Progenitor cell of endocrine pancreas (in vitro differentiated cells): ENCODE data around the gene NOVA2. TPM values are rescaled to one million over a fixed set of nuclear protein-coding genes. Genes with fewer than 3 reads are reported as not detected.

Experiments
- DNase-seq: peaks from one replicate; pipeline ENCODE4 v3.0.0; 2021; ENCODE audit warnings: low spot score; ENCODE audit not compliant: unreplicated experiment
- H3K27ac Mint-ChIP-seq: 2 replicates; pipeline ENCODE4 v1.8.0; 2021; ENCODE audit warnings: mild to moderate bottlenecking, moderate library complexity, mixed read lengths
- H3K27me3 Mint-ChIP-seq: 2 replicates; pipeline ENCODE4 v1.8.0; 2021; ENCODE audit warnings: mixed read lengths
- H3K36me3 Mint-ChIP-seq: 2 replicates; pipeline ENCODE4 v1.8.0; 2022; ENCODE audit warnings: mixed read lengths; ENCODE audit not compliant: insufficient read depth
- H3K4me1 Mint-ChIP-seq: 2 replicates; pipeline ENCODE4 v1.8.0; 2021; ENCODE audit warnings: low read depth, mixed read lengths
- H3K4me3 Mint-ChIP-seq: 2 replicates; pipeline ENCODE4 v1.8.0; 2021; ENCODE audit warnings: low read depth, mild to moderate bottlenecking, moderate library complexity, mixed read lengths
- H3K9me3 Mint-ChIP-seq: 2 replicates; pipeline ENCODE4 v1.8.0; 2021; ENCODE audit warnings: low read depth, mixed read lengths
- CTCF ChIP-seq: fragments of 200-600 bp; sonication (generic); IDR thresholded peaks from one replicate; pipeline ENCODE4 v1.5.0; 2021; ENCODE audit warnings: antibody characterized with exemption, mild to moderate bottlenecking; ENCODE audit not compliant: unreplicated experiment
- total RNA-seq: library from RNA; stranded (reverse); gene quantifications from 2 replicates; pipeline ENCODE4 v1.2.1, GENCODE V29; 2021

Gene NOVA2
- total RNA-seq, 1 donor from 2014 or later = 0.53 TPM

GRCh38 chr19:45990113-45990728 lies 16.6 kb upstream of the NOVA2 start:
- H3K4me1 Mint-ChIP-seq = no peaks in the 10 kb centered on the region
- H3K9me3 Mint-ChIP-seq = no peaks in the 10 kb centered on the region
- H3K27me3 Mint-ChIP-seq = peaks cover 22% of the 10 kb centered on the region
- no peaks in the 10 kb centered on the region for H3K36me3 Mint-ChIP-seq
- DNase-seq = no peak
- H3K4me3 Mint-ChIP-seq = no peak overlapping the region
- TF ChIP-seq CTCF = no peak
- H3K27ac Mint-ChIP-seq = no peak overlapping the region

- TF ChIP-seq CTCF = no peak
- DNase-seq = no peak
- no peaks in the 10 kb centered on the region for H3K36me3 Mint-ChIP-seq
- H3K27me3 Mint-ChIP-seq = peaks cover 42% of the 10 kb centered on the region
- H3K4me3 Mint-ChIP-seq = no peak overlapping the region
- H3K4me1 Mint-ChIP-seq = no peaks in the 10 kb centered on the region
- no peak overlapping the region for H3K27ac Mint-ChIP-seq
- no peaks in the 10 kb centered on the region for H3K9me3 Mint-ChIP-seq
Measured at GRCh38 chr19:45985321-45985720, 11.7 kb upstream of the NOVA2 start.

GRCh38 chr19:45981350-45981749 lies 7.7 kb upstream of the NOVA2 start:
- Mint-ChIP-seq H3K27ac (no peak overlapping the region), H3K27me3 (peaks cover 44% of the 10 kb centered on the region)

GRCh38 chr19:45978156-45978555 lies 4.5 kb upstream of the NOVA2 start:
- TF ChIP-seq CTCF = no peak
- DNase-seq = no peak
- Mint-ChIP-seq H3K4me1 (no peaks in the 10 kb centered on the region), H3K36me3 (no peaks in the 10 kb centered on the region), H3K4me3 (no peak overlapping the region), H3K9me3 (no peaks in the 10 kb centered on the region), H3K27ac (no peak overlapping the region), H3K27me3 (peaks cover 61% of the 10 kb centered on the region)

More at GRCh38 chr19:45981350-45981749, 7.7 kb upstream of the NOVA2 start:
- Mint-ChIP-seq H3K36me3 (no peaks in the 10 kb centered on the region), H3K4me1 (no peaks in the 10 kb centered on the region), H3K4me3 (no peak overlapping the region), H3K9me3 (no peaks in the 10 kb centered on the region)
- TF ChIP-seq CTCF = no peak
- no peak for DNase-seq

- Mint-ChIP-seq H3K4me3 (no peak overlapping the region), H3K9me3 (no peaks in the 10 kb centered on the region), H3K4me1 (peaks cover 3% of the 10 kb centered on the region), H3K27ac (no peak overlapping the region), H3K27me3 (peaks cover 64% of the 10 kb centered on the region), H3K36me3 (no peaks in the 10 kb centered on the region)
- no peak for DNase-seq
- no peak for TF ChIP-seq CTCF
Measured at GRCh38 chr19:45976178-45976577, 2.5 kb upstream of the NOVA2 start.
